ENCODE measurements around the gene PDIA2.
"Not testable (repeated sequence)": the region's sequence is repeated elsewhere in the genome, so short reads cannot be mapped to it uniquely, and the experiment has no call there.

PDIA2 gene

DNA sequence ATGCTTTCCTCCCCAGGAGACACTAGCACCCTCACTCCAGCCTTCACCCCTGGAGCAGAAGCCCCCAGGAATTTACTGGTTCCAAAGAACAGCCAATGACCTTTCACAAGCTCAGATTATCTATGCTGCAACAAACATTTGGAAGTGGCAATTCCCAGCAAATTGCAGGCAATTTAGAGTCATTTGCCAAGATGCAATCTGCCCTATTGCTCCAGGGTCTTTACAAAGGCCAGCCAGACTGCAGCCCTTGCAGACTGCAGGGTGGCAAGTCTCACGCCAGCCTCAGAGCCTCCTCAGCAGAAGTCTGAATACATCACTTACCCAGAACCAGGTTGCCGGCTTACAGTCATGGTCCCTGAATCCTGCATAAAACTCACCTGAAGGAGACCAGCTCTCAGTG lies 47.8 kb downstream of the PDIA2 start:
- no peak for DNase-seq (ENCODE audit: low read depth in 2 of 2)

GRCh38 chr16:331181-331814 lies 48.3 kb downstream of the PDIA2 start:
- not testable (repeated sequence) for DNase-seq (ENCODE audit: low read depth in 2 of 2)

- DNase-seq (ENCODE audit: low read depth in 2 of 2), result no peak
These were observed 50.6 kb downstream of the PDIA2 start for GRCh38 chr16:333406-334094.

GRCh38 chr16:334164-334832 lies 51.3 kb downstream of the PDIA2 start:
- not testable (repeated sequence) for DNase-seq (ENCODE audit: low read depth in 2 of 2)

- DNase-seq (ENCODE audit: low read depth in 2 of 2), result not testable (repeated sequence)
These were observed 52.1 kb downstream of the PDIA2 start for GRCh38 chr16:334861-335632.

GRCh38 chr16:336269-336668 lies 53.3 kb downstream of the PDIA2 start:
- no peak for DNase-seq (ENCODE audit: low read depth in 2 of 2)
